HG03095 (cell line): ENCODE measurements around the gene USP17L11.
"Not testable (repeated sequence)": the region's sequence is repeated elsewhere in the genome, so short reads cannot be mapped to it uniquely, and the experiment has no call there.

ENCODE experiments used
- ATAC-seq: cut with Tn5 transposase; IDR thresholded peaks from one replicate; pipeline ENCODE4 v1.9.1; 2021; ENCODE audit warnings: moderate library complexity; ENCODE audit not compliant: unreplicated experiment

The USP17L11 gene

GRCh38 chr4:9215105-9215504 lies at the start of gene USP17L11:
TSS of gene USP17L11 (plus strand) at chr4:9215405. CDS start at chr4:9215405, 0 bp downstream.
- ATAC-seq, result not testable (repeated sequence)

- not testable (repeated sequence) for ATAC-seq
These were observed 49.2 kb upstream of the USP17L11 start for GRCh38 chr4:9165990-9166389.

GRCh38 chr4:9169791-9170459 lies 45.3 kb upstream of the USP17L11 start, which contains the start of gene FAM90A26:
TSS of gene FAM90A26 (plus strand) at chr4:9170409. CDS start at chr4:9173173, 2,764 bp downstream.
- not testable (repeated sequence) for ATAC-seq

GRCh38 chr4:9210357-9210756 lies 4.8 kb upstream of the USP17L11 start, which contains the start of gene USP17L10:
TSS of gene USP17L10 (plus strand) at chr4:9210657. CDS start at chr4:9210657, 0 bp downstream.
- not testable (repeated sequence) for ATAC-seq

- ATAC-seq, result not testable (repeated sequence)
These were observed 504 bp upstream of the USP17L11 start for GRCh38 chr4:9214701-9215100.

- ATAC-seq, result not testable (repeated sequence)
These were observed 4.6 kb downstream of the USP17L11 start, which contains the start of gene USP17L12 for GRCh38 chr4:9219852-9220251. TSS of gene USP17L12 (plus strand) at chr4:9220152. CDS start at chr4:9220152, 0 bp downstream.

GRCh38 chr4:9224596-9224995 lies 9.4 kb downstream of the USP17L11 start, which contains the start of gene USP17L13:
TSS of gene USP17L13 (plus strand) at chr4:9224896. CDS start at chr4:9224896, 0 bp downstream.
- not testable (repeated sequence) for ATAC-seq

- not testable (repeated sequence) for ATAC-seq
These were observed 15.0 kb downstream of the USP17L11 start for GRCh38 chr4:9230249-9230648.

GRCh38 chr4:9234085-9234484 lies 18.9 kb downstream of the USP17L11 start, which contains the start of gene USP17L15:
TSS of gene USP17L15 (plus strand) at chr4:9234385. CDS start at chr4:9234385, 0 bp downstream.
- ATAC-seq, result not testable (repeated sequence)

- not testable (repeated sequence) for ATAC-seq
These were observed 23.3 kb downstream of the USP17L11 start for GRCh38 chr4:9238461-9238860.

- not testable (repeated sequence) for ATAC-seq
These were observed 28.4 kb downstream of the USP17L11 start, which contains the start of gene USP17L17 for GRCh38 chr4:9243579-9243978. TSS of gene USP17L17 (plus strand) at chr4:9243879. CDS start at chr4:9243879, 0 bp downstream.

GRCh38 chr4:9247953-9248680 lies 32.9 kb downstream of the USP17L11 start, which contains the start of gene USP17L18:
TSS of gene USP17L18 (plus strand) at chr4:9248630. CDS start at chr4:9248630, 0 bp downstream.
- ATAC-seq, result not testable (repeated sequence)

- ATAC-seq, result not testable (repeated sequence)
These were observed 37.9 kb downstream of the USP17L11 start, which contains the start of gene USP17L19 for GRCh38 chr4:9253078-9253477. TSS of gene USP17L19 (plus strand) at chr4:9253378. CDS start at chr4:9253378, 0 bp downstream.

- not testable (repeated sequence) for ATAC-seq
These were observed 42.6 kb downstream of the USP17L11 start, which contains the start of gene USP17L20 for GRCh38 chr4:9257824-9258223. TSS of gene USP17L20 (plus strand) at chr4:9258124. CDS start at chr4:9258124, 0 bp downstream.

GRCh38 chr4:9262572-9262971 lies 47.4 kb downstream of the USP17L11 start, which contains the start of gene USP17L21:
TSS of gene USP17L21 (plus strand) at chr4:9262872. CDS start at chr4:9262872, 0 bp downstream.
- not testable (repeated sequence) for ATAC-seq
